DMS153 treated with DMSO at 0.1 percent for 48 hours (cell line): ENCODE results near the gene PCNA.

Experiments used
- DNase-seq: peaks from one replicate; lab custom pipeline; 2025; ENCODE audit not compliant: unreplicated experiment; lab: John Stamatoyannopoulos, UW

Gene PCNA

GRCh38 chr20:5069141-5069806 lies 50.5 kb downstream of the PCNA start:
- no peak for DNase-seq

- no peak for DNase-seq
These were observed 51.7 kb downstream of the PCNA start for GRCh38 chr20:5067877-5068645.

- no peak for DNase-seq
These were observed 53.8 kb downstream of the PCNA start for GRCh38 chr20:5065879-5066383.

GRCh38 chr20:5065166-5065878 lies 54.4 kb downstream of the PCNA start:
- DNase-seq: no peak
